Measurements from ENCODE around the gene SPACDR. TPM values are rescaled to one million over a fixed set of nuclear protein-coding genes. Genes with fewer than 3 reads are reported as not detected.
A peak's percentile ranks its signal among the peaks of the same experiment; 100 is the strongest.

The SPACDR gene
- total RNA-seq, 1 donor from 2014 or later: not detected

DNA sequence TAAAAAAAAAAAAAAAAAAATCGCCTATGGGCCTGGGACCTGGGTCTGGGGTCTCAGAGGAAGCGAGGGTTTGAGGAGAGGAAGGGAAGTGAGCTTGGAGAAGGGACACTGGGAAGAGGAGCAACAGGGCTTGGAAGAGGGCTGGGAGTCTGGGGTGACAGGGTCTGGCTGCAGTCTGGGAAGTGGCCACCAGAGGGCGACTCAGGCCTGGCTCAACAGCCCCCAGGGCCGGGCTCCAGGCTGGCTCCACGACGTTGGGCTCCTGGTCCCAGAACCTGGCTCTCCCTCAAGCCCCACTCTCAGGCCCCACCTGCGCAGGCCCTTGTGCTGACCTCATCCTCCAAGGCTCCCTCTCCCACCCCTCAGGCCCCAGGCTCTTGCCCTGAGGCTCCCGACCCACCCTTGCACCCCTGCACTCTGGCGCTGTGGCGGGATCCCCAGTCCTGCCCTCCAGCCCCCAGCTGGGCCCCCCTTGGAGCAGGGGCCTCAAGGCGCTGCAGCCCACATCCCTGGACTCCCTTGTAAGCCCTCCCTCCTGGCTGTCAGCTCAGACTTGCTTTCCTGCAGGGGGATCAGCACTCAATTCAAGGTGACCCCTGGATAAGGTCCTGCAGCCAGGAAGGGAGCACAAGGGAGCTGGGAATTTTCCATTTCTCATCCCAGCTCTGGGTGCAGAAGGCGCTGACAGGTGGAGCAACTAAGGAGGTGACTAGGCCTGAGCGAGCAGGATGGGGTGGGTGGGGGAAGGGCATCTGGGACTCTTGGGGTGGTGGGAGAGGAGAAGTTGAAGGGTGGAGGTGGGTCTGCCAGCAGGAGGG is 5.4 kb upstream of the SPACDR start:
- Mint-ChIP-seq H3K4me1 (peaks cover 13% of the 10 kb centered on the region), H3K36me3 (no peaks in the 10 kb centered on the region), H3K27ac (peak overlapping the region; percentile 29), H3K27me3 (ENCODE audit: insufficient read depth, low read depth) (peaks cover 7% of the 10 kb centered on the region), H3K9me3 (no peaks in the 10 kb centered on the region), H3K4me3 (no peak overlapping the region)
- H3K36me3 ChIP-seq: no peaks in the 10 kb centered on the region
- no peaks in the 10 kb centered on the region for H3K27me3 ChIP-seq
- no peak overlapping the region for H3K4me3 ChIP-seq
- H3K27ac ChIP-seq: no peak overlapping the region
- H3F3A ChIP-seq (ENCODE audit: low read depth): no peaks in the 10 kb centered on the region
- H3K79me2 ChIP-seq (ENCODE audit: low read depth): no peaks in the 10 kb centered on the region
- no peak overlapping the region for H3K9ac ChIP-seq
- peak; percentile 89 for DNase-seq (ENCODE audit: low spot score)
- H4K20me1 ChIP-seq (ENCODE audit: low read depth): peaks cover 2% of the 10 kb centered on the region
- H3K4me1 ChIP-seq: peaks cover 5% of the 10 kb centered on the region
- H2AFZ ChIP-seq (replicated peaks): no peak overlapping the region
- TF ChIP-seq, protein P1, sequence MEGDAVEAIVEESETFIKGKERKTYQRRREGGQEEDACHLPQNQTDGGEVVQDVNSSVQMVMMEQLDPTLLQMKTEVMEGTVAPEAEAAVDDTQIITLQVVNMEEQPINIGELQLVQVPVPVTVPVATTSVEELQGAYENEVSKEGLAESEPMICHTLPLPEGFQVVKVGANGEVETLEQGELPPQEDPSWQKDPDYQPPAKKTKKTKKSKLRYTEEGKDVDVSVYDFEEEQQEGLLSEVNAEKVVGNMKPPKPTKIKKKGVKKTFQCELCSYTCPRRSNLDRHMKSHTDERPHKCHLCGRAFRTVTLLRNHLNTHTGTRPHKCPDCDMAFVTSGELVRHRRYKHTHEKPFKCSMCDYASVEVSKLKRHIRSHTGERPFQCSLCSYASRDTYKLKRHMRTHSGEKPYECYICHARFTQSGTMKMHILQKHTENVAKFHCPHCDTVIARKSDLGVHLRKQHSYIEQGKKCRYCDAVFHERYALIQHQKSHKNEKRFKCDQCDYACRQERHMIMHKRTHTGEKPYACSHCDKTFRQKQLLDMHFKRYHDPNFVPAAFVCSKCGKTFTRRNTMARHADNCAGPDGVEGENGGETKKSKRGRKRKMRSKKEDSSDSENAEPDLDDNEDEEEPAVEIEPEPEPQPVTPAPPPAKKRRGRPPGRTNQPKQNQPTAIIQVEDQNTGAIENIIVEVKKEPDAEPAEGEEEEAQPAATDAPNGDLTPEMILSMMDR (IDR thresholded peaks at IDR 0.05): peak; percentile 81
- no peak for TF ChIP-seq EZH2phosphoT487 (IDR thresholded peaks at IDR 0.05)
- TF ChIP-seq EZH2 (IDR thresholded peaks at IDR 0.05): no peak
- H3K4me2 ChIP-seq: no peak overlapping the region
- no peaks in the 10 kb centered on the region for H3K9me3 ChIP-seq (ENCODE audit: low read depth)

DNA sequence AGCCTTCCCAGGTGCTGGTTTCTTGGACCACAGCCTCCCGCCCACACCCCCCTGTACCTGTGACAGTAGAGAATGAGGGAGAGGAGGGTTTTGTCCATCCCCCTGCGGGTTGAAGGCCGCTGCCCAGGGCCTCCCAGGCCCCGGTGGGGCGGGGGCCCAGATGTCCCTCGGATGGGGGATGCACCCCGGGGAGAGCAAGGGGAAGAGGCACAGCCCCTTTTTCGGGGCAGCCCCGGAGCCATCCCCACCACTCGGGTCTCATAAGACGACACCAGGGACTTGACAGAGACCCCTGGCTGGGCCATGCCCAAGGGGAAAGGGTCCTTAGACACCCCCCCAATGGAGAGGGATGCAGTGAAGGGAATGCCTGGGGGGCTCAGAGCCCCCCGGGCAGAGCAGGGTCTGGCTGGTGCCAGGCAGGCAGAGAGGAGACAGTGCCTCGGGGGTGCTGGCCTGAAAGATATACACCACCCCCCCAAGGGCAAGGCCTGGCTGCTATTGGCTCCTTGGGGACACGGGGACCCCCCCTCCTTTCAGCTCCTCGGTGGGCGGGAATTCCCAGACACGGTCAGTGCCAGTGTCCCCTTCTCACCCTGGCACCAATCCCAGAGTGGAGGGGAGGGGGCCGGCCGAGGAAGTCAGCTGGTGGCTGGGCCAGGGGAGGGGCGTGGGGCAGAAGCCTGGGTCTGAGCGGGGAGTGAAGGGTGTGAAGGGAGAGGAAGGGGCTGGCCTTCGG is 3.7 kb upstream of the SPACDR start:
- Histone ChIP-seq H3K9ac (no peak overlapping the region), H2AFZ (replicated peaks) (no peak overlapping the region), H3K27ac (no peak overlapping the region), H3K4me2 (no peak overlapping the region), H3K4me3 (no peak overlapping the region), H3K79me2 (ENCODE audit: low read depth) (no peaks in the 10 kb centered on the region), H3K9me3 (ENCODE audit: low read depth) (no peaks in the 10 kb centered on the region), H3F3A (ENCODE audit: low read depth) (no peaks in the 10 kb centered on the region), H3K4me1 (peaks cover 5% of the 10 kb centered on the region), H3K36me3 (no peaks in the 10 kb centered on the region), H3K27me3 (no peaks in the 10 kb centered on the region), H4K20me1 (ENCODE audit: low read depth) (peaks cover 2% of the 10 kb centered on the region)
- Mint-ChIP-seq H3K27me3 (ENCODE audit: insufficient read depth, low read depth) (peaks cover 3% of the 10 kb centered on the region), H3K4me3 (no peak overlapping the region), H3K27ac (no peak overlapping the region), H3K4me1 (peaks cover 14% of the 10 kb centered on the region), H3K36me3 (no peaks in the 10 kb centered on the region), H3K9me3 (no peaks in the 10 kb centered on the region)
- DNase-seq (ENCODE audit: low spot score): no peak
- TF ChIP-seq EZH2 (IDR thresholded peaks at IDR 0.05): no peak
- TF ChIP-seq EZH2phosphoT487 (IDR thresholded peaks at IDR 0.05): no peak
- TF ChIP-seq, protein P1 (IDR thresholded peaks at IDR 0.05): no peak

DNA sequence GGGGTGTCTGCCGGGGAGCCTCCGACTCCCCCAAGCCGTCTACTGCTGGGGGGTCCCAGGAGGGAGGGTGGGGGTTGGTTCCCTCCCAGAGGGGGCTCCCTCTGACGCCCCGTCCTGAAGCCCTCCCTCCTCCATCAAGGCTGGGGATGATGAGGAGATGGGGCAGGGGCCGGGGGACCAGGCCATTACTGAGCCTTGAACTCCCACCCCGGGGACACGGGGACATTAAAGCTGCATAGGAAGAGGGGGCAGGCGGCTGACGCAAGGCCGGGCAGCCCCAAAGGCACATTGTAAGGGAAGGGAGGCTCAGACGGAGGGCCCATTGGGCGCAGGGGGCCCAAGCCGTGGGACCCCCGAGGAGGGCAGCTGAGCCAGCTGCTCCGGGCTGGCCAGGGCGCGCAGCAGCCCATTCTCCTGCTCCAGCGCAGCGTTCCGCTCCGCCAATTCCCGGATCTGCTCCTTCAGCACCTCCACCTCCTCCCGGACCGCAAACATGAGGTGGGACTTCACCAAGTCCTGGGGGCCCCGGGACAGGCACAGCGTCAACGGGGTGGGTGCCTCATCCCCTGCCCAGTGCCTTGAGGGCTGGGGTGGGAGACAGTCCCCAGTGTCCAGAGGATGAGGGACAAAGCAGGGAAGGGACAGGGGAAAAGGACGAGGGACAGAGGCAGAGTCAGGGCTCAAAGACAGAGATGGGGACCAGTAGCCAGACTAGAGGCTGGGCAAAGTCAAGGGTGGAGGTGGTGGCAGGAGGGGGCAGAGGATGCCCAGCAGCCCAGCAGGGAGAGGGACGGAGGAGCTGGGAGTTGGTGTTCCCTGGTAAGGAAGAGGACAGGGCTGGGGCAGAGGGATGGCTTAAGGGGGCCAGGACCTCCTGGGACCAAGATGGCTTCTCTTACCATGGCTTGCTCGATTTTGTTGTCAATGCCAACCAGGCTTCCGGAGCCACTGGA is 2.9 kb upstream of the SPACDR start:
- no peak for DNase-seq (ENCODE audit: low spot score)
- Mint-ChIP-seq H3K4me1 (peaks cover 15% of the 10 kb centered on the region), H3K36me3 (no peaks in the 10 kb centered on the region), H3K9me3 (no peaks in the 10 kb centered on the region), H3K27ac (no peak overlapping the region), H3K4me3 (no peak overlapping the region), H3K27me3 (ENCODE audit: insufficient read depth, low read depth) (peaks cover 3% of the 10 kb centered on the region)
- Histone ChIP-seq H3K9me3 (ENCODE audit: low read depth) (no peaks in the 10 kb centered on the region), H3K4me1 (peaks cover 5% of the 10 kb centered on the region), H2AFZ (replicated peaks) (no peak overlapping the region), H3F3A (ENCODE audit: low read depth) (no peaks in the 10 kb centered on the region), H4K20me1 (ENCODE audit: low read depth) (peaks cover 2% of the 10 kb centered on the region), H3K9ac (no peak overlapping the region), H3K27ac (no peak overlapping the region), H3K36me3 (no peaks in the 10 kb centered on the region), H3K27me3 (no peaks in the 10 kb centered on the region), H3K79me2 (ENCODE audit: low read depth) (no peaks in the 10 kb centered on the region), H3K4me2 (no peak overlapping the region), H3K4me3 (no peak overlapping the region)
- TF ChIP-seq EZH2phosphoT487 (IDR thresholded peaks at IDR 0.05): no peak
- TF ChIP-seq EZH2 (IDR thresholded peaks at IDR 0.05): no peak
- TF ChIP-seq, protein P1 (IDR thresholded peaks at IDR 0.05): no peak

All from neural progenitor cell (in vitro differentiated cells).